GM10248 (cell line): ENCODE data around the gene MPP4.
A peak's percentile ranks its signal among the peaks of the same experiment; 100 is the strongest.

ENCODE experiments used
- CTCF ChIA-PET: fragments of 300-600 bp; sonication (Branson Sonifier 250); formaldehyde crosslinking; extraction: SDS; loops from one replicate; lab custom pipeline; 2021; ENCODE audit warnings: antibody characterized with exemption; lab: Yijun Ruan, JAX
- POLR2A ChIA-PET: fragments of 350-650 bp; sonication (Branson Sonifier 250); formaldehyde crosslinking; extraction: SDS; loops from one replicate; lab custom pipeline; 2020; ENCODE audit warnings: antibody characterized with exemption; lab: Yijun Ruan, JAX
- DNase-seq: peaks from one replicate; pipeline ENCODE4 v3.0.0; 2012; ENCODE audit errors: extremely low spot score
- TF ChIP-seq, protein P1 (sequence below): IDR thresholded peaks from 2 replicates; pipeline ENCODE4 v1.5.1; 2012; ENCODE audit warnings: mild to moderate bottlenecking, low read depth; ENCODE audit errors: extremely low read depth, missing control alignments, control extremely low read depth

MPP4 gene

DNA sequence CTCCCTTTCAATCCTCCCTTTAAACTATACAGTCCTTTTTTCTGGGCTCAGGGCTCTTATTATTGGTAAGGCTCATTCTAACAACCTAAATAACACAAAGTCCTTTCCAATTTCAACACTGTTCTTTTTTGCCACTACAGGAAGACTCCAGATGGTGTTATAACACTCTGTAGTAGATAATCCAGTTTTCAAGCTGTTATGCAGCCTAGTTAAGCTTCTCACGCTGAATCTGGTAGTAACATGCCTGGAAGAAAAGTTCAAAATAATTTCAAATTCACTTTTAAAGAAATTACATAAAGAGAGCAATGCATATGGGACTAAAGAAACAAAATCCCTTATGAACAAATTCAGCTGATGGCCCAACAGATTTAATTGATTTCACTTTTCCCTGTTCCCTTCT lies 3.2 kb upstream of the MPP4 start:
- DNase-seq, result no peak
- CTCF ChIA-PET, result interaction anchor here (1.0 kb wide), 1 partner anchor 19 kb away, joined by 4 read pairs; no protein-coding TSS in a partner anchor
- TF ChIP-seq, protein P1, sequence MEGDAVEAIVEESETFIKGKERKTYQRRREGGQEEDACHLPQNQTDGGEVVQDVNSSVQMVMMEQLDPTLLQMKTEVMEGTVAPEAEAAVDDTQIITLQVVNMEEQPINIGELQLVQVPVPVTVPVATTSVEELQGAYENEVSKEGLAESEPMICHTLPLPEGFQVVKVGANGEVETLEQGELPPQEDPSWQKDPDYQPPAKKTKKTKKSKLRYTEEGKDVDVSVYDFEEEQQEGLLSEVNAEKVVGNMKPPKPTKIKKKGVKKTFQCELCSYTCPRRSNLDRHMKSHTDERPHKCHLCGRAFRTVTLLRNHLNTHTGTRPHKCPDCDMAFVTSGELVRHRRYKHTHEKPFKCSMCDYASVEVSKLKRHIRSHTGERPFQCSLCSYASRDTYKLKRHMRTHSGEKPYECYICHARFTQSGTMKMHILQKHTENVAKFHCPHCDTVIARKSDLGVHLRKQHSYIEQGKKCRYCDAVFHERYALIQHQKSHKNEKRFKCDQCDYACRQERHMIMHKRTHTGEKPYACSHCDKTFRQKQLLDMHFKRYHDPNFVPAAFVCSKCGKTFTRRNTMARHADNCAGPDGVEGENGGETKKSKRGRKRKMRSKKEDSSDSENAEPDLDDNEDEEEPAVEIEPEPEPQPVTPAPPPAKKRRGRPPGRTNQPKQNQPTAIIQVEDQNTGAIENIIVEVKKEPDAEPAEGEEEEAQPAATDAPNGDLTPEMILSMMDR, result no peak
- POLR2A ChIA-PET, result no interaction called here

- ChIA-PET CTCF (interaction anchor here (1.6 to 1.7 kb wide), 2 partner anchors 10 to 17 kb away, joined by 4 to 5 read pairs; no protein-coding TSS in a partner anchor), POLR2A (no interaction called here)
- DNase-seq, result no peak
- TF ChIP-seq, protein P1, result no peak
Observed at GRCh38 chr2:201699416-201699815, 972 bp upstream of the MPP4 start.

- no peak for DNase-seq
- TF ChIP-seq, protein P1, result no peak
- CTCF ChIA-PET, result interaction anchor here (0.8 to 1.9 kb wide), 5 partner anchors 8 to 51 kb away, joined by 3 to 5 read pairs (median 4); no protein-coding TSS in a partner anchor
- POLR2A ChIA-PET, result no interaction called here
Observed at GRCh38 chr2:201697899-201698298, 545 bp downstream of the MPP4 start.

GRCh38 chr2:201696151-201696659 lies 2.2 kb downstream of the MPP4 start:
- TF ChIP-seq, protein P1, result no peak
- CTCF ChIA-PET, result interaction anchor here (1.5 to 1.9 kb wide), 2 partner anchors 10 to 35 kb away, joined by 3 to 4 read pairs; no protein-coding TSS in a partner anchor
- no peak for DNase-seq
- POLR2A ChIA-PET, result no interaction called here

DNA sequence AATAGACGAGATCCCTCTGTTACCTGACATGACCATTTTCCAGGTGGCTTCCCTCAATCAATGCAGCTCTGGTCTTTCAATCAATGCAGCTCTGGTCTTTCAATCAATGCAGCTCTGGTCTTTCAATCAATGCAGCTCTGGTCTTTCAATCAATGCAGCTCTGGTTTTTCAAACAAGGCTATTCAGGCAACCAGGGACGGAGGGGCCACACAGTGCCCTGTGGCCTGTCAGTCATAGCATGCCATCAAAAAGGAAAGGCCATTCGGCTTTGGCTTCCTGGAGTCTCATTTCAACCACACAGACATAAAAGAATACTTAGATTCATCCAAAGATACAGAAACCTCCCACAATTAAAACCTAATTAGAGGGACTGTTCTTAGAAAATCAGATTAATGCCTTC lies 13.3 kb downstream of the MPP4 start:
- TF ChIP-seq, protein P1, result no peak
- ChIA-PET POLR2A (no interaction called here), CTCF (no interaction called here)
- DNase-seq, result no peak

DNA sequence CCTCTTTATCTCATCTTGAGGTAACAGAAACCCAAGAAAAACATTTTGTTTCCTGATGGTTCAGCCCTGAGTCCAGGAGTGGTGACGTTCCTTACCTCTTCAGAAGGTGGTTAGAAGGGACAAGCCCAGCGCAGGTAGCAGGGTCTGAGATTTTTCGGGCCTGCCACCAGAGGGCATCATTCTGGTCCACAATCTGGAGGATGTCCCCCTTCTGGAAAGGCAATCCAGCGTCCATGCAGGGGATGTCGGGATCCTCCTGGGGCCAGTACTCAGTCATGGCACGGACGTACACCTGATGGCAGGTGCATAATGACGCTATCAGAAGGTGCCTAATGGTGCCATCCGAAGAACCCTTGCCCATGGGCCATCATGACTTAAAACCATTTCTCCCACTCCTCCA lies 17.7 kb downstream of the MPP4 start:
- TF ChIP-seq, protein P1, result peak; percentile 38
- ChIA-PET CTCF (interaction anchor here (0.6 to 2.6 kb wide), 5 partner anchors 8 to 34 kb away, joined by 3 to 8 read pairs (median 6); no protein-coding TSS in a partner anchor), POLR2A (no interaction called here)
- peak; percentile 37 for DNase-seq
